Esophagus muscularis mucosa (tissue), 3 donors: ENCODE results near the gene OR6C74.

Experiments used
- CTCF ChIP-seq, 3 experiments: fragments of 200-600 bp in 2 of 3; fragments of 450-650 bp in 1 of 3; sonication (generic) in 2 of 3; IDR thresholded peaks; one replicate each; pipeline ENCODE4 v1.5.1; 2017 to 2019; ENCODE audit warnings: antibody characterized with exemption in 3 of 3, mild to moderate bottlenecking in 2 of 3, moderate library complexity in 1 of 3
- POLR2A ChIP-seq: fragments of 450-650 bp; IDR thresholded peaks from one replicate; pipeline ENCODE4 v1.6.1; 2017; ENCODE audit warnings: antibody characterized with exemption, moderate library complexity, mild to moderate bottlenecking, low read depth

- TF ChIP-seq POLR2A (no peak), CTCF (IDR thresholded peaks at IDR 0.05) (no peak)
Observed at GRCh38 chr12:55258303-55258702, 13.9 kb downstream of the OR6C74 start.
